ENCODE data around the gene ANKRD13A.

- TF ChIP-seq YY1 (IDR thresholded peaks at IDR 0.05; ENCODE audit: low read depth, low read length) (no peak), FOSL1 (IDR thresholded peaks at IDR 0.05; ENCODE audit: insufficient read depth, low read depth, low read length) (no peak), EP300 (IDR thresholded peaks at IDR 0.05; ENCODE audit: borderline replicate concordance in 1 of 2, low read depth in 2 of 2, low read length in 2 of 2) (no peak), GABPA (IDR thresholded peaks at IDR 0.05; ENCODE audit: borderline replicate concordance, insufficient read depth, low read length) (no peak), SIX5 (IDR thresholded peaks at IDR 0.05; ENCODE audit: low read depth, low read length) (no peak), TCF12 (IDR thresholded peaks at IDR 0.05; ENCODE audit: low read depth, low read length) (no peak), CTCF (IDR thresholded peaks at IDR 0.05; ENCODE audit: control extremely low read depth in 1 of 3, insufficient read depth in 1 of 3, low read depth in 1 of 3, low read length in 3 of 3) (no peak), TEAD4 (IDR thresholded peaks at IDR 0.05; ENCODE audit: low read depth, low read length) (no peak), ATF3 (IDR thresholded peaks at IDR 0.05; ENCODE audit: insufficient read depth, low read depth, low read length) (no peak), EZH2 (IDR thresholded peaks at IDR 0.05; ENCODE audit: low read depth, low read length, severe bottlenecking) (no peak), KDM1A (IDR thresholded peaks at IDR 0.05; ENCODE audit: borderline replicate concordance, low read length) (no peak), SP1 (IDR thresholded peaks at IDR 0.05; ENCODE audit: low read depth, low read length) (no peak), ASH2L (IDR thresholded peaks at IDR 0.05; ENCODE audit: low read length) (no peak)
Observed at GRCh38 chr12:110058875-110059615, 59.8 kb downstream of the ANKRD13A start.

All from H1 (cell line).